GM10847 (cell line): ENCODE measurements around the gene FBXW11.

ENCODE experiments used
- POLR2A ChIP-seq: IDR thresholded peaks from 2 replicates; pipeline ENCODE4 v1.6.1; 2011; ENCODE audit not compliant: insufficient read length; ENCODE audit errors: extremely low read depth

FBXW11 gene

DNA sequence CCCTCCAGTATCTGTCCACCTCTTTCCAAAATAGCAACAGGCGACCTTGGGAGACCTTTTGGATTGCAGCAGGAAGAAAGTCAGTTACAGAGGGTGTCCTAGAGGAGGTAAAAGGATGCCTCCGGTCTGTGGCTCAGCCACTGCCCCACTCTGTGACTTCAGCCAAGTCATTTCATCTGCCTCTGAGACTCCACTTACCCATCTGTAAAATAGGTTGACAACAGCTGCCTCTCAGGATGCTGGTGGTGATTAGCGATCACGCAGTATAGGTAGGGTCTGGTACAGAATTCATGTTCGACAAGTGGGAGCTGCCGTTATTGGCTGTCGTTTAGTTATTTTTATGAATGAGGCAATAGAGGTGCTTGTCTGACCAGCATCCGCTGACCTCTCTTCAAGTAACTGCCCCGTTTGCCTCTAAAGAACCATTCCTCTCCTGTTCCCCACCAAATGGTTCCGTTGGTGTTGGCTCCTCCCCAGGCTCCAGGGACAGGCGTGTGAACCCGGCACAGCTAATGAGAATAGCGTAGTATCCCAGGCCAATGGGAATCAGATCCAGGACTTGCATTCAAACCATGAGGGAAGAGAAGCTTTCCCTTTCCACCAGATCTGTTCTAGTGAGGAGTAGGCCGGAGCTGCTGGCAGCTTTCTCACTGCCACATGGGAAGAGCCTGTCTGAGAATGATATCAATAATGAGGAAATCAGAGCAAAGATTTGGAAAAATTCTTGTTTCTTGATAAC lies 156.7 kb downstream of the FBXW11 start:
- no peak for TF ChIP-seq POLR2A

DNA sequence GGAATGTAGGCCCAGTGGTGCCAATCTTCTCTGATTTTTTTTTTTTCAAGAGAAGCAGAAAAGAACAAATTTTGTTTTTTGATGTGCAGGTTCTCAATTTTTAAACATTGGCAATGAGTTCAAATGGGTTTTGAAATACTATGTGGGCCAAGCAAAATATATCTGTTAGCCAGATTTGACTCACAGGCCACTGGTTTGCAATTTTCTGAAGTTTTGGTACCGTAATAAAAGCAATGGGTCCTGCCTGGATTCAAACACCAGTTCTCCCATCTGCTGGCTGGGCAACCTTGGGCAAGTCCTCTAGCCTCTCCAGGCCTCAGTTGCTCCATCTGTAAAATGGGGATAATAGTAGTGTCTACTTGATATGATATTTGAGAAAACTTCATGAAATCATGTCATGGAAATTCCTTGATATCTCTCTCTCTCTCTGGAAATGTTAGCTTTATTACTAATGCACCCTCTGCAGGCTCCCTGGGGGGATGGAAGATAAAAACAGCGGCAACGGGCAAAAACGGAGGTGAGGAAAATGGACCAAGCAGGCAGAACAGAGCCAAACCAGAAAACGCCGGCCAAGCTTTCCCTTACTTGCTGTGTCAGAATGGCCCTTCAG lies 157.4 kb downstream of the FBXW11 start:
- TF ChIP-seq POLR2A, result no peak

DNA sequence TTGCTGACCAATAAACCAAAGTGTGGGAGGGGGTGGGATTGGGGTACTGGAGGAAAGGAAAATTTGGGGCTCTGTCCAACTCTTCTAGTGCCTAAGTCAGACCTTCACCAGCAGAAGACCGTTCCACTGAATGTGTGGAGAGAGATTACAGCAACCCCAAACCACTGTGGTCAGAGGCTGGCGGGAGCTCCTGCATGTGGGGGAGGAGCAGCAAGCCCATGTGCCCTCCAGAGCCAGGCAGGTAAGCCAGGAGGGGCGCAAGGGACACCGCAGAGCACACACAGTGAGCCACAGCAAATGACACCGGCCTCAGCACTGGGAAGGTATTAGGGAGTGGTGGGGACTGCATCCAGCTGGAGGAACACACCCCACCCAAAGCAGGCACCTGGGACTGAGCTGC lies 158.0 kb downstream of the FBXW11 start:
- TF ChIP-seq POLR2A, result no peak

DNA sequence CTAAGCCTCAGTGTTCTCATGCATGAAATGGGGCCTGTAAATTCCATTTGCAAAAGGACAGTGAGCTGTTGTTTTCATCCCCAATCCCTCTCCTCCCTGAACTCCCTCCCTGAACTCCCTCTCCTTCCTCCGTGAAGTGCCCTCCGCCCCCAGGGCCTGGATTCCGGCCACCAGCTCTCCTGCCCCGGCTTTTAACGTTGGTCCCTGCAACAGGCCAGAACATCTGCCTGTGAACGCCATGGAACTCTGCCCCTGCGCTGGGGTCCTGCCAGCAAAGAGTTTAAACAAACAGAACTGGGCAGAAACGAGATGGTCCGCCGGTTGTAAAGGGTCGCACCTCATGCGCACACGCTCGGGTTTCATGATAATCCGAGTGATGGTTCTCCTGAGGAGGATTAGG lies 158.4 kb downstream of the FBXW11 start:
- TF ChIP-seq POLR2A, result no peak

DNA sequence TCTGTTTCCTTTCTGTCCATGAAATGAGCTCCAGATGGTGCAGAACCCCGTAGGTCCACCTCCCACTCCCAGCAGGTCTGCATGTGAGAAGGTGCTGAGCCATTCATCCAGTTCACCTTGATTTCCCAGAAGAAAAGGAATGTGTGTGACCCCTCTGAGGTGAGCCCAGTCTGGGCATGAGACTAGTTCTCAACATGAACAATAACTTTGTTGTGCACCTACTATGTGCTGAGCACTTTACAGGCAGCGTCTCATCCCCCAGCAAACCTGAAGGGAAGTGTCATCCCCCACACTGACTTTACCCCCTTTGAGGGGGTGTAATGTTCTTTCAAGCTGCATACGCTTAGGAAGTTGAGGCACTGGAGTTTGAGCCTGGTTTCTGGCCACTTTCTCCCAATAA lies 159.4 kb downstream of the FBXW11 start:
- no peak for TF ChIP-seq POLR2A

DNA sequence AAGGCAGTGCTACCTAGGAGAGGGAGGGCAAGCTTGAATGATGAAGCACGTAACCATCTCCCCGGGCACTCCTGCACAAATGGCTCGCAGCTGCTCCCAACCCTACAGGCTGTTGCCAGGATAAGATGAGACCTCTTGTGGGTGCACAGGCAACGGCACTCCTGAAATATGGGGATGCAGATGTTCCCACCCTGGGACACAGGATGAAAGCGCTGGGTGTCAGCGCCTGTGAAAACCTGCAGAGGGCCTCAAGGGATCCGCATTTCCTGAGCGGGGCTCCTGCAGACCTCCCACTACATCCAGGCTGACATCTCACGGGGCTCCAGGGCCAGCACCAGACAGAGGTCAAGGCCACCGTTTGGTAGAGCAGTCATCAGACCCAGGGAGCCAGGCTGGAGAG lies 160.1 kb downstream of the FBXW11 start:
- TF ChIP-seq POLR2A, result no peak

DNA sequence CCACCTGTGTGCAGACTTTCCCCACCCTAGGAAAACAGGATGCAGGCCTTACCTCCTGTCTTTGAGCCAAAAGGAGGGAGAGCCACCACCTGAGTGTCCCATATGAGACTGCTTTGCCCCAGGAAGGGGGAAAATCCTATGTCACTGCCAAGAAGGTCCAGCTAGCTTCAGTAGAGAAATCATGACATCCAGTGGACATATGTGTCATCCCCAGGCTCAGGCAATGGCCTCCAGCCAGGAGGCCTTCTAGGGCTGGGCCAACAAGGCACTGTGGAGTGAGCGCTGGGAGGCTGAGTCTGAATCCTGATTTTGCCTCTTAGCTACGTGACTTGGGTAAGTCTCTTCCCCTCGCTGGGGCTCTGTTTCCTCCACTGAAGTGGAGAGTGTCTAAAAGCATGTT lies 160.6 kb downstream of the FBXW11 start:
- TF ChIP-seq POLR2A, result no peak

DNA sequence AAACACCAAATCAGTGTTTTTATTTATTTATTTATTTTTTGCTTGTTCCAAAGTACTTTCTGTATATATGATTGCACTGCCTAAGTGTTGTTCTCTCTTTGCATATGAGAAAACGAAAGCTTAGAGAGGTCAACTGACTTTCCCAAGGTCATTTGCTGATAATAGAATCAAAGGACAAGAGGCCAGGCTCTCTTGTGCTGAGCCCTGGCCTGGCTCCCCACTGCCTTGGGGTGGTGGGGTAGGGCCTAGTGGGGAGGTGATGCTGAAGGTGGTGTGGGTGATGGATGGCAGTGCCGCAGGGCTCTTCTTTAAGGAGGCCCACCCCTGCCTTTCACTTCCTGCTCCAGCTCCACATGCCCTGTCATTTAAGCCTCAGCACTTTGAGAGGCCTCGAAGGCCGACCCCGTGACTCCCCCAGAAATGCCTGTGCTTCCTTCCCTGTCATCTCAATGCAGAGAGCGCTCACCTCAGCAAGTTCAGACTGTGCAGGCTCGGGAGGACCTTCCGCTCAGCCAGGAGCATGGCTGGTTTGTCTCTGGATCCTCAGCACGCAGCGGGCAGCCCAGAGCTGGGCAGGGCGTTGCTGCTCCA lies 161.3 kb downstream of the FBXW11 start:
- no peak for TF ChIP-seq POLR2A

DNA sequence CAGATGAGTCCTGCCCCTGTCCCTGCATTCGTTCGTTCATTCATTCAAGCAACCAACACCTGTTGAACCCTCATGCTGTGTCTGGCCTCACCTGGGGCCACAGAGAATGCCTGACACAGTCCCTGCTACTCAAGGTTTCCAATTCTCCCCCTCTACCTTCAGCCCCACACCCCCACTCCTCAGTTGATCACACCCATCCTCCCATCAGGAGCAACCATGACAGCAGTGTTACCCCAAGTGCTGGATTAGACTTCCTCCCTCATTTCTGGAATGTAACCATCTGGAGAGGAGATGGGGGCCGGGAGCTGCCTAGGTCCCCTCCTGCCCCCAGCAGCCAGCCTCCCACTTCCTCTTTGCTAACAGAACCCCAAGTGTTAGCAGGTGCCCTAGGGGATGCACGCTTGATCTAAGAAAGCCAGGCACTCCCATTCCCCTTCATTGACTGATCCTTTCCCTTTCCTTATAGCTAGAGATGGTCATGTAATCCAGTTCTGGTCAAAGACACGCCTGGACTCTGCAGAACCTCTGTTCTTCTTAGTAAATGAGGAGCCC lies 163.6 kb downstream of the FBXW11 start:
- TF ChIP-seq POLR2A, result no peak

DNA sequence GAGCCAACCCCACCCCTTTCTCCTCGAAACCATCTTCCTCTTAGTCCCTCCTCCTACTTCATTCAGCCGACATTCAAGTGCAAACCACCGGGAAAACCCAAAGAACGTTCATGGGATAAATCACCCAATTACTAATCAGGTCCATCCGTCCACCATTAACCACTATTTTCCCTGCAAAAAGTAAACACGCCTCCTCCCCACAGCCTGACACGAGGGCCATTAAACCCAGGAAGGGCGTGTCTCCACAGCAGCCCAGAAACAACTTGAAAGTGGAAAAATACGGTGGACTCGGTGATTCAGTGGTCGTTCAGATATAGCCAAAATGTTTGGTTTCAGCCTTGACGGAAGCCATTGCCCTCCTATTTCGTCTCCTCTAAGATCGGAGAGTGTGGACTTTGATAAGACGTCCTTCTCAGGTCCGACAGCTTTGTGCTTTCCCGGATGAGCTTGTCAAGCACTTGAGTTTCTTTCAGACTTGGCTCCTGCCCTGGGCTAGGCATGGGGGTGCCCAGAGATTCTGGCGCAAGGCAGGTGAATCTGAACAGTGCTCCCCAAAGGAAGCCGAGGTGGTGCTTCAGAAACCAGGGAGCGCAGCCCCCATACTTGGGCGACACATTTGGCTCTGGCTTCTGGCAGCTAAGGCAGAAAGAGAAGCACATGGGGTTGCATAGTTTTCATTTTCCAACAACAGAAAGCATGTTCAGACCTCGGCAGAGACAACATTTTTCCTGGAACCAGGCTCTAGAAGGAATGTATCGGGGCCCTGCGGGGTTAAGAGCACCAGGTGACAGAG lies 164.3 kb downstream of the FBXW11 start:
- TF ChIP-seq POLR2A, result no peak

DNA sequence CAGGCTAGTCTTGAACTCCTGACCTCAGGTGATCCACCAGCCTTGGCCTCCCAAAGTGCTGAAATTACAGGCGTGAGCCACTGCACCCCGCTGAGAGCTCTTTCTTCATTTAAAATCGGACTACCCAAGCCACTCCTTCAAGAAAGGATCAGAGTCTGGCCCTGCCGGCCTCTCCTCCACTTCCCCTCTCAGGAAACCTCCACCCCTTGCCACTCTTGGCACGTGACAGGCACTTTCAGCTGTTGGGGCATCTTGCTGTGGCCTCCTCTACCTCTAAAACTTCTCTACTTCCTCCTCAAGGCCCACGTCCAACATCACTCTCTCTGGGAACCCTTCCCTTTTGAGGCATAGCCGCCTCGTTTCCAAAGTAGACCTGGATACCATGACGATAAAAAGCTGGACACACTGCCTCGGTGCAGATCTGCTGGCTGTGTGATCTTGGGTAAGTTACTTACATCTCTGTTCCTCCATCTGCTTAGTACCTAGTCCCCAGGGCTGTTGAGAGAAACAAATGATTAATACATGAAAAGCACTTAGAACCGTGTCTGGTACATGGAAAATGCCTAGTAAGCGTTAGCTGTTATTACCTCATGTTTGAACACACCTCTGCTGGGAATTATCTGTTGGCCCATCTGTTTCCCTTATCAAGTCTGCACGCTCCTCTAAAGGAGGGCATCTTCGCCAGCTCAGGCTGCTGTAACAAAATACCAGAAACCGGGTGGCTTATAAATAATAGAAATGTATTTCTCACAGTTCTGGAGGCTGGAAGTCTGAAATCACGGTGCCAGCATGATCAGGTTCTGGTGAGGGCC lies 165.5 kb downstream of the FBXW11 start:
- no peak for TF ChIP-seq POLR2A

DNA sequence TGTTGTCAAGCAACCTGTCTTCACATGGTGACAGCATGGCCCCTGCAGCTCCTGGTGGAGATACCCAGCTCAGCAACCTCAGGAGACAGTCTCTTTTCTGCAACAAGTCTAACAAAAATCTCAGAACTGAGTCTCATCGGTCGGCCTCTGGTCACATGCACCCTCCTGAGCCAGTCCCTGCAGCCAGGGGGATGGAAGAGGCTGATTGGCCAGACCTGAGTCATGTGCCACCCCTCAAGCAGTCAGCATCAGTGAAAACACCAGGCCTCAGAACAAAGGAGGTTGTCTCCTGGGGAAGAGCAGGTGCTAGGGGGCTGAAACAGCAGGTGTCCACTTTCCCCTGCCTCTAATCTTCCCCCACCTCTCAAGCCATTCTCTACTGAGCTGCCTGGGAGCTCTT lies 166.4 kb downstream of the FBXW11 start:
- no peak for TF ChIP-seq POLR2A

DNA sequence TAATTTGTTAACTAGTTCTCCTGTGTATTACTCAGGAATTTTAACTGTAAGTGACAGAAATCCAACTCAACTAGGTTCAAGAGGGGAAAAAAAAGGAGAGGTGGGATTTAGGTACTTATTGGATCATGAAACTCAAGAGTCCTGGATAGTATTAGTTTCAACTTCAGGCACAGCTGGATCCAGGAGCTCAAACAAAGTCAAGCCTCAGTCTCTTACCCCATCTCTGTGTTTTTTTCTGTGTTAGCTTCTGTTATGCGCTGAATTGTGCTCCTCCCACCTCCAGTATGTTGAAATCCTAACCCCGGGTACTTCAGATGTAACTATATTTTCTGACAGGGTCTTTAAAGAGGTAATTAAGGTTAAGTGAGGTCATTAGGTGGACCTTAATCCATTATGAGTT lies 167.3 kb downstream of the FBXW11 start:
- TF ChIP-seq POLR2A, result no peak

DNA sequence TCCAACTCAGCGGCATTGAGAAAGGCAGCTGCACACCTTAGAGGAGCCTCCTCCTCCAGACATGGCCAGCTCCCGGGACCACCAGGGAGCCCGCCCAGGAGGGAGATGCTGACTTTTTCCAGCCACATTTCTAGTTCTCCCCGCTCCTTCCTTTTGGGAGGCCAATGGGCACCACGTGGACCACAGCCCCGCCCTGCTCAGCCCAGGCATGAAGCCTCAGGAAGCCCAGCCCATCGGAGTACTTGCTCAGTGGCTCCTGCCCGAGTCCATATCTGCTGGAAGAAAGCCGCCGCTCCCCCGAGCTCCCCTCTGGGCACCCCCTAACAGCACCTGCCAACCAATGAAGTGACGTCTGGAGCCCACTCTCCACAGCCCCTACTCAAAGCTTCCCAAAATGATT lies 168.4 kb downstream of the FBXW11 start:
- no peak for TF ChIP-seq POLR2A

DNA sequence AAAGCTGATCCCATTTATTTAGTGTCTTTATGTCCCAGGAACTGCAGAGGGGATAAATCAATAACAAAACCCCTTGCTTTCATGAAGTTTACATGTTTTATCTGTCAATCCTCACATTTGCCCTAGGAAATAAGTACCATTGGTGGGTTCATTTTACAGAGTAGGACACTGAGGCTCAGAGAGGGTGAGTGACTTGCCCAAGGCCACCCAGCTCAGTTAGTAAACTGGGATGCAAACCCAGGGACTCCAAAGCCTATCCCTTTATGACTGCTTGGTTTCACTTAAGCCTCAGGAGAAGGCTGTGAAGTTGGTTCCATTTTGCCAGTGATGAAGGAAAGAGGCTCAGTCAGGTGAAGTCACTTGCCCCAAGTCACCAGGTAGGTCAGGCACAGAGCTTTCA lies 168.9 kb downstream of the FBXW11 start:
- TF ChIP-seq POLR2A, result no peak
